Measurements from ENCODE around the gene KNSTRN.

- TF ChIP-seq CTCF (IDR thresholded peaks at IDR 0.05; ENCODE audit: extremely low read depth in 1 of 2, insufficient read depth in 1 of 2, low read depth in 1 of 2, low read length in 2 of 2), result no peak
- TF ChIP-seq POLR2A (IDR thresholded peaks at IDR 0.05; ENCODE audit: low read depth, low read length), result no peak
- TF ChIP-seq JUN (IDR thresholded peaks at IDR 0.05; ENCODE audit: borderline replicate concordance, insufficient read depth, insufficient read length, low read depth), result no peak
Observed at GRCh38 chr15:40355976-40356585, 26.4 kb upstream of the KNSTRN start.
